Measurements from ENCODE around the gene GNL1. TPM values are rescaled to one million over a fixed set of nuclear protein-coding genes. Genes with fewer than 3 reads are reported as not detected.

GNL1 gene
- total and polyA plus RNA-seq, 9 of the 15 experiments (the other 6 are each of a cell fraction or from before 2014, with no cell fraction given) = 0.73 to 112 (median 58.0) TPM

DNA sequence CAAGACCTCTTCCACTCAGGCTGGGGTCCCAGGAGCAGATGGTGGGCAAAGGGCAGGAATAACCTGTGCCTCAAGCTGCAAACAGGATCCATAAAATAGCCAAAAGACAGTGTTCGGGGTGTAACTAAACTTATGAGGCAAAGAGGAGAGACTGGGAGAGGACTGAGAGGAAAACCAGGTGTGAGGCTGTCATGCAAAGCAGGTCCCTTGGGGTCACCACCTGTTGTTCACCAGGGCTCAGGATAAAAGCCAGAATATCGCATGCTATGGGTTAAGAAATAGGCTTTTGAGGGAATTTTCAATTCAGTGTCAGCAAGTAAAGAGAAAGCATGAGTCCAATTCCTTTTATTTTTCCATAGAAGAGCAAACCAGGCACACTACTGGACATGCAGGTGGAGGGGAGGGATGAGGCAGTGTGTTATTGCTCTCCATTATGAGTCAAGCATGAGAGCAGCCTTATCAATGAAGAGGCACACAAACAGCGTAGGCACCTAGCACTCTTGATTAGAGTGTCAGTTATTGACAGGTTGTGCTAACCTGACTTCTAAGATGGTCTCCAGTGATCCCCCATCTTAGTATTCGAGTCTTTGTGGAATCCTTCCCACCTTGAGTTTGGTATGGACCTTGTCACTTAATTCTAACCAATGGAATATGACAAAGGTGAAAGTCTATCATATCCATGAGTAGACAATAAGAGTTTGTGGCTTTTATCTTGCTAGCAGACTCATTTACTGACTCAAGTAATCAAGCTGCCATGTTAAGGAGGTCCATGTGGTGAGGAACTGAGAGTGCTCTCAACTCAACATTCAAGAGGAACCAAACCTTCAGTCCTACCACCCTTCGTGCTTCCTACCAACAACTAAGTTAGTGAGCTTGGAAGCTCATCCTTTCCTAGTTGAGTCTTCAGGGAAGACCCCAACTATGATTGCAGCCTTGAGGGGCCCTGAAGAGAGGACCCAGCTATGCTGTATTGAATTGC, 48.2 kb downstream of the GNL1 start (continued):
- TF ChIP-seq TOE1 (IDR thresholded peaks at IDR 0.05; ENCODE audit: borderline replicate concordance) = no peak
- peak; percentile 27; the same call in 1 of the 2 replicates for TF ChIP-seq TOE1 (CRISPR knock-in tag; IDR thresholded peaks at IDR 0.05; ENCODE audit: borderline replicate concordance, low read depth)
- TF ChIP-seq, protein P1, sequence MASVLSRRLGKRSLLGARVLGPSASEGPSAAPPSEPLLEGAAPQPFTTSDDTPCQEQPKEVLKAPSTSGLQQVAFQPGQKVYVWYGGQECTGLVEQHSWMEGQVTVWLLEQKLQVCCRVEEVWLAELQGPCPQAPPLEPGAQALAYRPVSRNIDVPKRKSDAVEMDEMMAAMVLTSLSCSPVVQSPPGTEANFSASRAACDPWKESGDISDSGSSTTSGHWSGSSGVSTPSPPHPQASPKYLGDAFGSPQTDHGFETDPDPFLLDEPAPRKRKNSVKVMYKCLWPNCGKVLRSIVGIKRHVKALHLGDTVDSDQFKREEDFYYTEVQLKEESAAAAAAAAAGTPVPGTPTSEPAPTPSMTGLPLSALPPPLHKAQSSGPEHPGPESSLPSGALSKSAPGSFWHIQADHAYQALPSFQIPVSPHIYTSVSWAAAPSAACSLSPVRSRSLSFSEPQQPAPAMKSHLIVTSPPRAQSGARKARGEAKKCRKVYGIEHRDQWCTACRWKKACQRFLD (CRISPR knock-in tag; IDR thresholded peaks at IDR 0.05) = 0 out of 2 replicates have a peak, but pooled peaks have one; percentile 29
- 0 out of 2 replicates have a peak, but pooled peaks have one; percentile 11 for TF ChIP-seq SMAD4 (CRISPR knock-in tag; conservative IDR thresholded peaks at IDR 0.05)
- TF ChIP-seq, protein P2, sequence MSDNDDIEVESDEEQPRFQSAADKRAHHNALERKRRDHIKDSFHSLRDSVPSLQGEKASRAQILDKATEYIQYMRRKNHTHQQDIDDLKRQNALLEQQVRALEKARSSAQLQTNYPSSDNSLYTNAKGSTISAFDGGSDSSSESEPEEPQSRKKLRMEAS (CRISPR knock-in tag; IDR thresholded peaks at IDR 0.05) = peak; percentile 25; the same call in 1 of the 2 replicates
- TF ChIP-seq NCOR1 (IDR thresholded peaks at IDR 0.05) = 0 out of 2 replicates have a peak, but pooled peaks have one; percentile 19
- TF ChIP-seq RAD21 (CRISPR knock-in tag; conservative IDR thresholded peaks at IDR 0.05 in 1 of 2, IDR thresholded peaks at IDR 0.05 in 1 of 2) = no peak
- no peak for TF ChIP-seq DDX20 (tag; IDR thresholded peaks at IDR 0.05; ENCODE audit: low read depth)
- no peak for TF ChIP-seq HLTF (IDR thresholded peaks at IDR 0.05)
- TF ChIP-seq, protein P3, sequence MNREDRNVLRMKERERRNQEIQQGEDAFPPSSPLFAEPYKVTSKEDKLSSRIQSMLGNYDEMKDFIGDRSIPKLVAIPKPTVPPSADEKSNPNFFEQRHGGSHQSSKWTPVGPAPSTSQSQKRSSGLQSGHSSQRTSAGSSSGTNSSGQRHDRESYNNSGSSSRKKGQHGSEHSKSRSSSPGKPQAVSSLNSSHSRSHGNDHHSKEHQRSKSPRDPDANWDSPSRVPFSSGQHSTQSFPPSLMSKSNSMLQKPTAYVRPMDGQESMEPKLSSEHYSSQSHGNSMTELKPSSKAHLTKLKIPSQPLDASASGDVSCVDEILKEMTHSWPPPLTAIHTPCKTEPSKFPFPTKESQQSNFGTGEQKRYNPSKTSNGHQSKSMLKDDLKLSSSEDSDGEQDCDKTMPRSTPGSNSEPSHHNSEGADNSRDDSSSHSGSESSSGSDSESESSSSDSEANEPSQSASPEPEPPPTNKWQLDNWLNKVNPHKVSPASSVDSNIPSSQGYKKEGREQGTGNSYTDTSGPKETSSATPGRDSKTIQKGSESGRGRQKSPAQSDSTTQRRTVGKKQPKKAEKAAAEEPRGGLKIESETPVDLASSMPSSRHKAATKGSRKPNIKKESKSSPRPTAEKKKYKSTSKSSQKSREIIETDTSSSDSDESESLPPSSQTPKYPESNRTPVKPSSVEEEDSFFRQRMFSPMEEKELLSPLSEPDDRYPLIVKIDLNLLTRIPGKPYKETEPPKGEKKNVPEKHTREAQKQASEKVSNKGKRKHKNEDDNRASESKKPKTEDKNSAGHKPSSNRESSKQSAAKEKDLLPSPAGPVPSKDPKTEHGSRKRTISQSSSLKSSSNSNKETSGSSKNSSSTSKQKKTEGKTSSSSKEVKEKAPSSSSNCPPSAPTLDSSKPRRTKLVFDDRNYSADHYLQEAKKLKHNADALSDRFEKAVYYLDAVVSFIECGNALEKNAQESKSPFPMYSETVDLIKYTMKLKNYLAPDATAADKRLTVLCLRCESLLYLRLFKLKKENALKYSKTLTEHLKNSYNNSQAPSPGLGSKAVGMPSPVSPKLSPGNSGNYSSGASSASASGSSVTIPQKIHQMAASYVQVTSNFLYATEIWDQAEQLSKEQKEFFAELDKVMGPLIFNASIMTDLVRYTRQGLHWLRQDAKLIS (CRISPR knock-in tag; IDR thresholded peaks at IDR 0.05) = no peak
- TF ChIP-seq EHMT2 (IDR thresholded peaks at IDR 0.05) = 0 out of 2 replicates have a peak, but pooled peaks have one; percentile 45
- TF ChIP-seq DMBX1 (CRISPR knock-in tag; IDR thresholded peaks at IDR 0.05; ENCODE audit: borderline replicate concordance) = peak; percentile 59; the same call in 1 of the 2 replicates
- no peak for TF ChIP-seq NRF1 (conservative IDR thresholded peaks at IDR 0.05 in 1 of 2, IDR thresholded peaks at IDR 0.05 in 1 of 2)
- TF ChIP-seq ZNF197 (CRISPR knock-in tag; IDR thresholded peaks at IDR 0.05; ENCODE audit: low read depth) = no peak
- no peak for TF ChIP-seq ZNF696 (CRISPR knock-in tag; conservative IDR thresholded peaks at IDR 0.05)
- no peak for TF ChIP-seq MTF1 (CRISPR knock-in tag; IDR thresholded peaks at IDR 0.05; ENCODE audit: borderline replicate concordance)
- 0 out of 2 replicates have a peak, but pooled peaks have one; percentile 9 for TF ChIP-seq CBFA2T2 (conservative IDR thresholded peaks at IDR 0.05)
- 0 out of 2 replicates have a peak, but pooled peaks have one; percentile 17 for TF ChIP-seq DPF2 (IDR thresholded peaks at IDR 0.05)

Data from K562 (cell line).